Inflammatory macrophage treated with lipopolysaccharide for 4 hours (primary cell): Measurements from ENCODE around the gene DAZ2.
"Not testable (repeated sequence)": the region's sequence is repeated elsewhere in the genome, so short reads cannot be mapped to it uniquely, and the experiment has no call there.

Experiments
- DNase-seq: peaks from one replicate; pipeline ENCODE4 v3.0.0-alpha.2; 2020

The DAZ2 gene

GRCh38 chrY:23219233-23219632 is at the start of gene DAZ2:
DAZ2 (plus strand) TSS chrY:23219533; CDS start chrY:23219741, 208 bp downstream.
- DNase-seq = not testable (repeated sequence)

GRCh38 chrY:23198908-23199307 is 20.4 kb upstream of the DAZ2 start, which contains the start of gene DAZ1:
DAZ1 (minus strand) TSS chrY:23199008; CDS start chrY:23198800, 208 bp downstream.
- not testable (repeated sequence) for DNase-seq

GRCh38 chrY:23207455-23207854 is 11.9 kb upstream of the DAZ2 start:
- DNase-seq = not testable (repeated sequence)

GRCh38 chrY:23209802-23210495 is 9.4 kb upstream of the DAZ2 start:
- not testable (repeated sequence) for DNase-seq

GRCh38 chrY:23210681-23211080 is 8.7 kb upstream of the DAZ2 start:
- not testable (repeated sequence) for DNase-seq
